Upper lobe of left lung (tissue), 4 donors: ENCODE data around the gene BTD.
"Not testable (repeated sequence)": the region's sequence is repeated elsewhere in the genome, so short reads cannot be mapped to it uniquely, and the experiment has no call there.

Experiments
- CTCF ChIP-seq, 6 experiments: fragments of 450-650 bp in 4 of 6; fragments of 200-600 bp in 2 of 6; sonication (generic) in 2 of 6; IDR thresholded peaks; one replicate each; pipeline ENCODE4 v1.5.1; 2016 to 2019; ENCODE audit warnings: antibody characterized with exemption in 6 of 6
- EP300 ChIP-seq, 4 donors: sonication (generic); formaldehyde crosslinking; IDR thresholded peaks; one replicate each; pipeline ENCODE4 v1.5.1; 2017; ENCODE audit warnings: antibody characterized with exemption in 4 of 4, control low read depth in 2 of 4
- POLR2A ChIP-seq, 4 donors: fragments of 450-650 bp; IDR thresholded peaks; one replicate each; pipeline ENCODE4 v1.5.1; 2016 to 2017; ENCODE audit warnings: antibody characterized with exemption in 4 of 4, mild to moderate bottlenecking in 2 of 4
- POLR2AphosphoS5 ChIP-seq, 2 donors: sonication (generic); formaldehyde crosslinking; IDR thresholded peaks; one replicate each; pipeline ENCODE4 v1.5.1; 2017; ENCODE audit warnings: antibody characterized with exemption in 2 of 2

- not testable (repeated sequence) for TF ChIP-seq CTCF, POLR2AphosphoS5, POLR2A, EP300 (IDR thresholded peaks at IDR 0.05)
Measured at GRCh38 chr3:15604584-15604983, 3.0 kb downstream of the BTD start.
